Measurements from ENCODE around the gene FTSJ1. TPM values are rescaled to one million over a fixed set of nuclear protein-coding genes. Genes with fewer than 3 reads are reported as not detected.

Gene FTSJ1
- total and polyA plus RNA-seq, 2 of the 8 experiments (the other 6 are each of a cell fraction or from before 2014, with no cell fraction given), result 62.4 to 80.4 TPM

- Histone ChIP-seq H3K4me3 (ENCODE audit: extremely low read depth in 1 of 4, insufficient read depth in 2 of 4, low read depth in 3 of 4, low read length in 4 of 4) (peak overlapping the region; percentile 60 to 93 (median 72); a peak in 7 of 8 replicates), H3K27me3 (replicated peaks in 1 of 4; ENCODE audit: control insufficient read depth in 3 of 4, extremely low read depth in 1 of 4, insufficient read depth in 3 of 4, low read length in 3 of 4) (no peaks in the 10 kb centered on the region; a peak in 2 of 7 replicates), H3K36me3 (ENCODE audit: control insufficient read depth in 2 of 4, insufficient read depth in 4 of 4, low read length in 3 of 4) (peaks cover 0 to 2% (median 0%) of the 10 kb centered on the region in 4 experiments; a peak in 1 of 8 replicates), H4K20me1 (replicated peaks in 1 of 2; ENCODE audit: control insufficient read depth in 1 of 2, insufficient read depth in 2 of 2, low read length in 2 of 2) (no peaks in the 10 kb centered on the region), H2BK120ac (replicated peaks; ENCODE audit: low read depth, low read length) (no peak overlapping the region), H3K4me1 (replicated peaks in 1 of 4; ENCODE audit: control insufficient read depth in 3 of 4, insufficient read depth in 4 of 4, low read length in 3 of 4) (peaks cover 0 to 5% (median 2%) of the 10 kb centered on the region in 4 experiments; a peak in 4 of 7 replicates), H3K18ac (ENCODE audit: extremely low read depth, low read length) (no peak overlapping the region), H4K5ac (ENCODE audit: insufficient read length, low read depth, low read length) (no peak overlapping the region), H3K4ac (replicated peaks; ENCODE audit: insufficient read length, low read depth, low read length) (no peak overlapping the region), H3K79me1 (ENCODE audit: low read depth, low read length) (no peaks in the 10 kb centered on the region), H3K23ac (ENCODE audit: insufficient read length) (no peak overlapping the region), H2AK5ac (ENCODE audit: low read depth, low read length) (no peak overlapping the region), H3K9ac (replicated peaks in 1 of 4; ENCODE audit: extremely low read depth in 1 of 4, low read depth in 3 of 4, low read length in 3 of 4) (no peak overlapping the region; a peak in 2 of 7 replicates), H3K79me2 (ENCODE audit: control insufficient read depth in 1 of 2, insufficient read depth in 2 of 2, low read length in 2 of 2) (no peaks in the 10 kb centered on the region), H2AFZ (ENCODE audit: low read length) (no peak overlapping the region), H3K56ac (replicated peaks; ENCODE audit: insufficient read length, low read depth, low read length) (no peak overlapping the region), H3K4me2 (ENCODE audit: insufficient read depth in 1 of 2, low read depth in 2 of 2, low read length in 2 of 2) (peak overlapping the region; percentile 77 to 95), H3K27ac (ENCODE audit: low read depth, low read length) (no peak overlapping the region), H2BK20ac (ENCODE audit: low read length) (no peak overlapping the region), H3K9me3 (ENCODE audit: insufficient read depth in 2 of 2, low read depth in 1 of 2, low read length in 1 of 2) (no peaks in the 10 kb centered on the region), H3K14ac (ENCODE audit: insufficient read length) (no peak overlapping the region), H2BK15ac (ENCODE audit: low read length) (no peak overlapping the region), H3K23me2 (ENCODE audit: low read depth, low read length) (no peaks in the 10 kb centered on the region; the same call in 1 of the 2 replicates), H4K8ac (ENCODE audit: extremely low read depth, insufficient read depth, low read length) (no peak overlapping the region), H2BK12ac (ENCODE audit: low read depth, low read length) (no peak overlapping the region), H4K91ac (replicated peaks; ENCODE audit: insufficient read length, low read length) (no peak overlapping the region), H2BK5ac (ENCODE audit: low read depth, low read length) (no peak overlapping the region)
- CTCF ChIA-PET (ENCODE audit: partially characterized antibody), result no interaction called here
- POLR2A ChIA-PET (ENCODE audit: partially characterized antibody), result no interaction called here
- DNase-seq (ENCODE audit: low read depth in 1 of 2, low spot score in 2 of 2) (no peak), FAIRE-seq (no peak)
- 73% methylated on average over 8 of the region's 11 CpGs; no CpG with 5 or more reads in 1 of the 2 experiments for WGBS, 2 experiments (ENCODE audit: extremely low coverage in 1 of 2, insufficient coverage in 1 of 2, insufficient read length in 1 of 2, insufficient replicate concordance in 2 of 2, low coverage in 1 of 2, low lambda C conversion rate in 2 of 2, missing lambda C conversion rate in 1 of 2)
- TF ChIP-seq SUZ12 (IDR thresholded peaks at IDR 0.05; ENCODE audit: low read length) (no peak), TEAD4 (IDR thresholded peaks at IDR 0.05; ENCODE audit: low read depth, low read length) (no peak), SP2 (IDR thresholded peaks at IDR 0.05; ENCODE audit: low read length) (no peak), NANOG (IDR thresholded peaks at IDR 0.05; ENCODE audit: insufficient read depth, low read depth, low read length, poor library complexity, severe bottlenecking) (no peak), MAX (IDR thresholded peaks at IDR 0.05) (no peak), GABPA (IDR thresholded peaks at IDR 0.05; ENCODE audit: borderline replicate concordance, insufficient read depth, low read length) (no peak), TAF7 (optimal IDR thresholded peaks at IDR 0.05; ENCODE audit: borderline replicate concordance, low read depth, low read length) (no peak), CTCF (IDR thresholded peaks at IDR 0.05; ENCODE audit: control extremely low read depth in 1 of 3, insufficient read depth in 1 of 3, low read depth in 1 of 3, low read length in 3 of 3) (no peak), JUND (IDR thresholded peaks at IDR 0.05; ENCODE audit: low read length) (no peak), CTBP2 (IDR thresholded peaks at IDR 0.05; ENCODE audit: borderline replicate concordance, insufficient read depth, insufficient read length, low read length) (no peak), SIRT6 (IDR thresholded peaks at IDR 0.05; ENCODE audit: low read length) (no peak)
Observed at GRCh38 chrX:48509619-48510018, 33.6 kb downstream of the FTSJ1 start.

All from H1 (cell line).